ENCODE data around the gene GPRC5B. TPM values are rescaled to one million over a fixed set of nuclear protein-coding genes. Genes with fewer than 3 reads are reported as not detected.

GPRC5B gene
- total RNA-seq, 1 donor from 2014 or later, result 11.2 TPM

DNA sequence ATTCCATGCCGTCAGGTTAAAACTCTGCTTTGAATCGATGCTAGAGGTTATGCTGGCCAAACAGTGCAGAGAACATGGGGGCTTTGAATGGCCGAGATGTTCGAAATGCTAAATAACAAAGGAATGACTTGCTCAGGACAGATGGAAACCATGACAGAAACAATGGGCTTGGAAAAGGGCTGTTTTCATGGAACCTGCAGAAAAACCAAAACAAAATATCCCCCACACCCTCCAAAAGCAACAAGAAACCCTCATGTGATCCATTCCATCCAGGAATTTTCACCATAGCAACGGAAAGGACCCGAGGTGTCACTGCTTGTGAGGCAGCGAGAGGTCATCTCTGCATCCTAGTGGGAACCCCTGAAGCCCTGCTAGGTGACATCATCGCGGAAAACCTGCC, 25.5 kb downstream of the GPRC5B start:
- TF ChIP-seq, protein P1, sequence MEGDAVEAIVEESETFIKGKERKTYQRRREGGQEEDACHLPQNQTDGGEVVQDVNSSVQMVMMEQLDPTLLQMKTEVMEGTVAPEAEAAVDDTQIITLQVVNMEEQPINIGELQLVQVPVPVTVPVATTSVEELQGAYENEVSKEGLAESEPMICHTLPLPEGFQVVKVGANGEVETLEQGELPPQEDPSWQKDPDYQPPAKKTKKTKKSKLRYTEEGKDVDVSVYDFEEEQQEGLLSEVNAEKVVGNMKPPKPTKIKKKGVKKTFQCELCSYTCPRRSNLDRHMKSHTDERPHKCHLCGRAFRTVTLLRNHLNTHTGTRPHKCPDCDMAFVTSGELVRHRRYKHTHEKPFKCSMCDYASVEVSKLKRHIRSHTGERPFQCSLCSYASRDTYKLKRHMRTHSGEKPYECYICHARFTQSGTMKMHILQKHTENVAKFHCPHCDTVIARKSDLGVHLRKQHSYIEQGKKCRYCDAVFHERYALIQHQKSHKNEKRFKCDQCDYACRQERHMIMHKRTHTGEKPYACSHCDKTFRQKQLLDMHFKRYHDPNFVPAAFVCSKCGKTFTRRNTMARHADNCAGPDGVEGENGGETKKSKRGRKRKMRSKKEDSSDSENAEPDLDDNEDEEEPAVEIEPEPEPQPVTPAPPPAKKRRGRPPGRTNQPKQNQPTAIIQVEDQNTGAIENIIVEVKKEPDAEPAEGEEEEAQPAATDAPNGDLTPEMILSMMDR (IDR thresholded peaks at IDR 0.05; ENCODE audit: insufficient read depth, low read length, poor library complexity, severe bottlenecking), result no peak
- no peak overlapping the region for H3K4me3 ChIP-seq (ENCODE audit: low read depth, low read length)
- no peaks in the 10 kb centered on the region for H3K27me3 ChIP-seq (ENCODE audit: control insufficient read depth, insufficient read depth, low read length)
- H3K36me3 ChIP-seq (ENCODE audit: control insufficient read depth, insufficient read depth, low read length), result no peaks in the 10 kb centered on the region
- DNase-seq (ENCODE audit: low read depth), result no peak

DNA sequence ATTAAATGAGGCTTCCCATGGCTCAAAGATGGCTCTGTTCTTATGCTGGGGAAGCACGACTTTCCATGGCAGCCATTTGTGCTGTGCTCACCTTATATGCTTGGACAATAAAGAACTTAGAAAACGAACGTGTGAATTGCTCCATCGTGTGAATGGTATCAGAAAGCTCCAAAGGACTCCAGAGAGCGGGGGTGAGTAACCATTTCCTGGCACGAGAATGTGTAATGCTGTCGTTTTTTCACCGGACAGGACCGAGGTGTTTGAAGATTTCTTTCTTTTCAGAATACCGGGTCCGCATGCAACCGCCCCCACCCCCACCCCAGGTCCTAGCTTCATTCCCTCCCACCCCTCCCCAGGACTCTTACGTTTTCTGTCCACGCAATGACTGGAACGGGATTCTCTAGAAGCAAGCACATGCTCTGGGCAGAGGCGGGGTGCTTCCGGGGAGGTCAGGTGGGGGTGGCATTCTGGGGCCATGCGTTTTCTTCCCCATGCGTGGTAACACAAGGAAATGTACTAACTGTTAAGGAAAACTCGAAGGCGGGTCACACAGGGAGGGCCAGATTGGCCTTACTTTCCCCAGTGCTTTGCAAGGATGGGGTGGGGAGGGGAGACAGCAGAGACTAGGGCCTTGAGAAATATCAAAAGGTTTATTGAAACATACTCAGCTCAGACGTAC, 26.2 kb downstream of the GPRC5B start:
- Histone ChIP-seq H3K36me3 (ENCODE audit: control insufficient read depth, insufficient read depth, low read length) (no peaks in the 10 kb centered on the region), H3K27me3 (ENCODE audit: control insufficient read depth, insufficient read depth, low read length) (no peaks in the 10 kb centered on the region), H3K4me3 (ENCODE audit: low read depth, low read length) (no peak overlapping the region)
- no peak for DNase-seq (ENCODE audit: low read depth)
- TF ChIP-seq, protein P1 (IDR thresholded peaks at IDR 0.05; ENCODE audit: insufficient read depth, low read length, poor library complexity, severe bottlenecking), result no peak

DNA sequence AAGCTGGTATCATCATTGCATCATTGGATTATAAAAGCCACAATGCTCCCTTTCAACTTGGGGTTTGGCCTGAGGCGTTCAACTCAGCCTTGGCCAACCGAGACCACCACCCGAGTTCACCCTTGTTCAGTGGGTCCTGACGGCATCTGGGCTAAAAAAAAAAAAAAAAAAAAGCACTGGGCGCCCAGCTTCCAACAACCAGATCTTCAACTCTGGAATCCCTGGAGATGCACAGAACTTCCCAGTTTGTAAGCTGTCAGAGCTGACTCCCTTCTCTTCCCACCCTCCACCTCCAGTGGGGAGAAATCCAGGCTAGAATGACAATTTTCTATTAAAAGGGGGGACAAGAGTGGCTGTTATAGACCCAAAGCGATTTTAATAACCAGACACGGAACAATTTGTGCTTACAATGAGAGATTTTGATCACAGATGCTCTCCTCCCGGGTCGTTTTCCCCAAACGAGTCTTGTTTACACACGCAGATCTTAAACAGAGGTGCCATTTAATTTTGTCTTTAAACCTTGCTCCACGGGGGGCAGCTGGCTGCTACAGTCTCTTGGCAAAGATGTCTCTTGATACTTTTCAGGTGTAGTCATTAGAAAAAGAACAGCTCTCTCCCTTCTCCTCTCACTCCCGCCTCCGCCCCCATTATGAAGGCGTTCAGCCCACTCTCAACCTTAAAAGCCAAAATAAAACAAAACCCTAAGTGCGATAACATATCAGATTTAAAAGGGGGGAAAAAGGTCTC, 26.9 kb downstream of the GPRC5B start:
- no peak for DNase-seq (ENCODE audit: low read depth)
- Histone ChIP-seq H3K36me3 (ENCODE audit: control insufficient read depth, insufficient read depth, low read length) (no peaks in the 10 kb centered on the region), H3K4me3 (ENCODE audit: low read depth, low read length) (no peak overlapping the region), H3K27me3 (ENCODE audit: control insufficient read depth, insufficient read depth, low read length) (no peaks in the 10 kb centered on the region)
- TF ChIP-seq, protein P1 (IDR thresholded peaks at IDR 0.05; ENCODE audit: insufficient read depth, low read length, poor library complexity, severe bottlenecking), result no peak

DNA sequence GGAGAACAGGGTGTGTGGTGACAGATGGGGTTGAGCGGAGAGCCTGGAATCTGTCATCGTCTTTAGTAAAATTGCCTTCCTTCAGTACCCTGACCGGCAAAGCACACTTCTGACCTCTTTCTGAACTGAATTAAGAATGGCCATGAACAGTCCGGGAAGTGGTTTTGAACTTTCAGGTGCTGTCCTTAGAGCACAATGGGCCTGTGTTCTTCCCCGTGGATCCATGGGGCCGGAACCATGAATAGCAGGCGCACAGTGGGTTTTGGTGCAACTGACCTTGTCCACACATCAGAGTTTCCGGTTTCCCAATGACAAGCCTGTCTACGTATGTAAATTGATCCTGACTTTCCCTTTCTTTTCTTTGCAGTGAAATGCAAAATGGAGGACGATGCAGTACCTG, 28.5 kb downstream of the GPRC5B start:
- H3K27me3 ChIP-seq (ENCODE audit: control insufficient read depth, insufficient read depth, low read length), result no peaks in the 10 kb centered on the region
- no peak overlapping the region for H3K4me3 ChIP-seq (ENCODE audit: low read depth, low read length)
- H3K36me3 ChIP-seq (ENCODE audit: control insufficient read depth, insufficient read depth, low read length), result no peaks in the 10 kb centered on the region
- DNase-seq (ENCODE audit: low read depth), result no peak
- TF ChIP-seq, protein P1 (IDR thresholded peaks at IDR 0.05; ENCODE audit: insufficient read depth, low read length, poor library complexity, severe bottlenecking), result no peak

DNA sequence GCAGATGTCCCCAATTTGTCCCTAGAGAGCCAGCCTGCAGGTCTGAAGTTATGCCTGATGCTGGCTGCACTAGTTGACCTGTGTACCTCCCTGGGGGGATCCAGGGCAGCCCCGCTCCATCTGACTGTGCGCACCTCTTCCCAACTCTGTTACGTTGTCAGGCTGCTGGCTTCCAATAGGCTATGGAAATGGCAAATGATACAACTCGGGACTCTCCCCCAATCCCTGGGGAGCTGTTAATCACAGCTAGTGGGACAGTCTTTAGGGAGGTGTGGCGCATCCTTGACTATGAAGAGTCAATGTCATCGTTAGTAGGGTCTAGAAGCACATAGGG, 30.1 kb downstream of the GPRC5B start:
- DNase-seq (ENCODE audit: low read depth), result no peak
- Histone ChIP-seq H3K36me3 (ENCODE audit: control insufficient read depth, insufficient read depth, low read length) (no peaks in the 10 kb centered on the region), H3K4me3 (ENCODE audit: low read depth, low read length) (no peak overlapping the region), H3K27me3 (ENCODE audit: control insufficient read depth, insufficient read depth, low read length) (no peaks in the 10 kb centered on the region)
- TF ChIP-seq, protein P1 (IDR thresholded peaks at IDR 0.05; ENCODE audit: insufficient read depth, low read length, poor library complexity, severe bottlenecking), result no peak

Measured in kidney epithelial cell (primary cell).